ENCODE measurements around the gene IFT27.

IFT27 gene

DNA sequence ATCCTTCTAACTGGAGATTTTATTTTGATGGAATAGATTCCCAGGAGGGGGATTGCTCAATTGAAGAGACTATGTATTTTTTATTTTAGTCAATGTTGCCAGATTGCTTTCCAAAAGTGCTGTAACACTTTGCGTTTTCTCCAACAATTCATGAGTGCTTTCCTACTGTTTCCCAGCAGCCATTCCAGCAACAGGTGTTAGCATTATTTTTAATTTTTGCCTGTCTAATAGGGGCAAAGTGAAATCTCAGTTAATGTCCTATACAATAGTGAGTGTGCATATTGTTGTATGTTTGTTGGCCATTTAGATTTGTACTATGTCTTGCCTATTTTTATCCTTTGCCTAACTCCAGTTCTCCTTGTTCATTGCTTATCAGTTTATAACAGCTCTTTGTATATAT, 60.3 kb downstream of the IFT27 start:
- no peak for TF ChIP-seq POLR2AphosphoS5 (IDR thresholded peaks at IDR 0.05; ENCODE audit: low read depth, low read length)
- no peak for TF ChIP-seq TAF1 (IDR thresholded peaks at IDR 0.05; ENCODE audit: borderline replicate concordance, insufficient read depth, low read length)
- TF ChIP-seq FOXP2 (optimal IDR thresholded peaks at IDR 0.05; ENCODE audit: borderline replicate concordance, extremely low read depth, extremely low read length, insufficient read depth), result no peak
- no peak for TF ChIP-seq REST (IDR thresholded peaks at IDR 0.05; ENCODE audit: insufficient read depth in 1 of 2, low read depth in 2 of 2, low read length in 2 of 2)
- no peak for TF ChIP-seq SIN3A (IDR thresholded peaks at IDR 0.05; ENCODE audit: borderline replicate concordance, insufficient read depth, low read length)

- TF ChIP-seq FOXP2 (optimal IDR thresholded peaks at IDR 0.05; ENCODE audit: borderline replicate concordance, extremely low read depth, extremely low read length, insufficient read depth), result no peak
- no peak for TF ChIP-seq POLR2AphosphoS5 (IDR thresholded peaks at IDR 0.05; ENCODE audit: low read depth, low read length)
- no peak for TF ChIP-seq REST (IDR thresholded peaks at IDR 0.05; ENCODE audit: insufficient read depth in 1 of 2, low read depth in 2 of 2, low read length in 2 of 2)
These were observed 61.8 kb downstream of the IFT27 start for GRCh38 chr22:36714110-36714509.

DNA sequence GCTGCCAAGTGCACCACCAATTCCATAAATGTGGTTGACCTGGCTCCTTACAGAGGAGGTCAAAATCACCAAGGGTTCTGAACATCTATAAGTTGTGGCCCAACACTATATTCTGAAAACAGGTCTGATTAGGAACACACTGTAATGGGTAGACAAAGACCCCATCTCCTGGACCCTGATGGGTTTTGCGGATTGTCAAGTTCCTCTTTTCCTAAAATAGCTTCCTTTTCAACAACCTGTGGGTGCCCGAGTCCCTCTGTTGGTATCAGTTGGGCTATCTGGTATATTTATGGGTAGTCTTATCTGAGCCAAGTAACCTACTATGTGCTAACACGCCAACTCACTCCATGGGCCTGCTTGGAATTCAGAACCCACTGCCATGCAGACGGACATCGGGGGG, 62.5 kb downstream of the IFT27 start:
- TF ChIP-seq REST (IDR thresholded peaks at IDR 0.05; ENCODE audit: insufficient read depth in 1 of 2, low read depth in 2 of 2, low read length in 2 of 2) (no peak), SIN3A (IDR thresholded peaks at IDR 0.05; ENCODE audit: borderline replicate concordance, insufficient read depth, low read length) (no peak), FOXP2 (optimal IDR thresholded peaks at IDR 0.05; ENCODE audit: borderline replicate concordance, extremely low read depth, extremely low read length, insufficient read depth) (no peak)
